PC-3 (cell line): Measurements from ENCODE around the gene PTHLH. TPM values are rescaled to one million over a fixed set of nuclear protein-coding genes. Genes with fewer than 3 reads are reported as not detected.
A peak's percentile ranks its signal among the peaks of the same experiment; 100 is the strongest.

ENCODE experiments used
- ATAC-seq: fragments of 200-7000 bp; cut with Tn5 transposase; 2 replicates; pipeline ENCODE4 v1.9.1; 2020; ENCODE audit warnings: mild to moderate bottlenecking, moderate library complexity
- BruUV-seq: library from RNA; stranded (reverse); fragments of 400-500 nt; replicated peaks from 2 replicates; lab custom pipeline; 2021; lab: Mats Ljungman, UMichigan
- CTCF ChIA-PET: fragments of 300-600 bp; sonication (Branson Sonifier 250); formaldehyde crosslinking; loops from one replicate; lab custom pipeline; 2022; ENCODE audit warnings: antibody characterized with exemption; lab: Charles Lee
- POLR2A ChIA-PET: fragments of 300-600 bp; sonication (Branson Sonifier 250); formaldehyde crosslinking; loops from one replicate; lab custom pipeline; 2022; ENCODE audit warnings: antibody characterized with exemption; ENCODE audit not compliant: unreplicated experiment; lab: Charles Lee
- DNase-seq: peaks from one replicate; pipeline ENCODE4 v3.0.0-alpha.2; 2015
- H2AFZ ChIP-seq: fragments of 300-600 bp; sonication (generic); 2 replicates; pipeline ENCODE4 v1.6.0; 2016; ENCODE audit warnings: antibody characterized with exemption, low read length
- H3F3A ChIP-seq: fragments of 300-600 bp; sonication (generic); one replicate; pipeline ENCODE4 v1.6.0; 2017; ENCODE audit warnings: antibody characterized with exemption, low read length, control low read depth, mild to moderate bottlenecking; ENCODE audit not compliant: unreplicated experiment
- H3K27ac ChIP-seq: fragments of 300-600 bp; sonication (generic); 2 replicates; pipeline ENCODE4 v1.5.1; 2016; ENCODE audit warnings: mild to moderate bottlenecking, low read length
- H3K27me3 ChIP-seq: fragments of 300-600 bp; sonication (generic); 2 replicates; pipeline ENCODE4 v1.6.1; 2016; ENCODE audit warnings: low read length, mixed read lengths
- H3K36me3 ChIP-seq: fragments of 300-600 bp; sonication (generic); 2 replicates; pipeline ENCODE4 v1.6.1; 2016; ENCODE audit warnings: low read depth, mixed run types, low read length, mixed read lengths
- H3K4me1 ChIP-seq: fragments of 300-600 bp; sonication (generic); 2 replicates; pipeline ENCODE4 v1.5.1; 2016; ENCODE audit warnings: low read length; ENCODE audit not compliant: insufficient read depth
- H3K4me2 ChIP-seq: fragments of 300-600 bp; sonication (generic); 2 replicates; pipeline ENCODE4 v1.6.0; 2016; ENCODE audit warnings: low read length
- H3K4me3 ChIP-seq: fragments of 300-600 bp; sonication (generic); 2 replicates; pipeline ENCODE4 v1.5.1; 2016; ENCODE audit warnings: mild to moderate bottlenecking, low read length, mixed read lengths
- H3K79me2 ChIP-seq: fragments of 300-600 bp; sonication (generic); 2 replicates; pipeline ENCODE4 v1.6.1; 2017; ENCODE audit warnings: low read length, mixed read lengths
- H3K9ac ChIP-seq: fragments of 300-600 bp; sonication (generic); 2 replicates; pipeline ENCODE4 v1.6.0; 2016; ENCODE audit warnings: mild to moderate bottlenecking, low read length
- H3K9me2 ChIP-seq: fragments of 300-600 bp; sonication (generic); replicated peaks from 2 replicates; pipeline ENCODE4 v1.6.1; 2016; ENCODE audit warnings: mixed run types, low read length, mixed read lengths
- H3K9me3 ChIP-seq: fragments of 300-600 bp; sonication (generic); 2 replicates; pipeline ENCODE4 v1.6.1; 2016; ENCODE audit warnings: low read length, mixed read lengths
- H4K20me1 ChIP-seq: fragments of 300-600 bp; sonication (generic); 2 replicates; pipeline ENCODE4 v1.6.1; 2016; ENCODE audit warnings: low read length, mixed read lengths
- EZH2 ChIP-seq: fragments of 300-600 bp; sonication (generic); IDR thresholded peaks from one replicate; pipeline ENCODE4 v1.6.1; 2017; ENCODE audit warnings: antibody characterized with exemption, mild to moderate bottlenecking, low read length; ENCODE audit not compliant: unreplicated experiment
- EZH2phosphoT487 ChIP-seq: fragments of 300-600 bp; sonication (generic); IDR thresholded peaks from 2 replicates; pipeline ENCODE4 v1.6.1; 2018; ENCODE audit warnings: mild to moderate bottlenecking, antibody characterized with exemption, low read length, borderline replicate concordance
- intact Hi-C: fragments of 100-400 bp; cut with micrococcal nuclease; formaldehyde crosslinking; loops from 2 replicates; pipeline ENCODE4 v1.9.0; 2023
- total RNA-seq: library from RNA; depleted of rRNA; stranded (reverse); fragments of >200 nt; gene quantifications from 2 replicates; pipeline ENCODE4 v1.2.3, GENCODE V29; 2014
- TF ChIP-seq, protein P1 (sequence below): fragments of 300-600 bp; sonication (generic); conservative IDR thresholded peaks from 2 replicates; pipeline ENCODE4 v1.5.1; 2017; ENCODE audit warnings: antibody characterized with exemption, low read depth, mild to moderate bottlenecking, low read length

The PTHLH gene
- total RNA-seq, 1 experiment from 2014 or later, result 383 TPM

DNA sequence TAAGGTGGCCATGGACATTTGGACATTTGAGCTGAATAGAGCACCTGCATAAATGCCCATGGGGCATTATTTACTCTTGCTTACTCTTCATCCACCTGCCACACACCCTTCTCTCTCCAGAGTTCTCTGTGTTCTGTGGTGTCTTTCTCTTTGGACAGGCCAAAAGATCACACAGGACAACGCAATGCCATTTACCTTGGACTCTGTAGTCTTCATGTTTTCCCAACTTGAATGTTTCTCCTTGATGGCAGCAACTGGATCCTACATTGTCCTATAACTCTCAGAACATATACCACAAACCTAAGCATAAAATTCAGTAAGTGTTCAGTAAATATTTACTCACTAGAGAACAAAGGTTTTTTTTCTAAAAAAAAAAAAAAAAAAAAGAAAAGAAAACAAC is 41.7 kb upstream of the PTHLH start:
- Histone ChIP-seq H3K27ac (no peak overlapping the region), H3K4me1 (peaks cover 4% of the 10 kb centered on the region), H3K79me2 (no peaks in the 10 kb centered on the region), H3K4me2 (no peak overlapping the region), H3K4me3 (no peak overlapping the region), H3K27me3 (no peaks in the 10 kb centered on the region), H3K9me3 (no peaks in the 10 kb centered on the region), H3F3A (no peaks in the 10 kb centered on the region), H2AFZ (no peak overlapping the region), H4K20me1 (no peaks in the 10 kb centered on the region), H3K9me2 (peaks cover 7% of the 10 kb centered on the region; the same call in 1 of the 2 replicates), H3K9ac (no peak overlapping the region), H3K36me3 (no peaks in the 10 kb centered on the region)
- intact Hi-C loops, result loop anchor here (2.0 kb wide), 1 partner anchor 15 kb away; no protein-coding TSS in a partner anchor
- no TSS peak for BruUV-seq
- TF ChIP-seq, protein P1, sequence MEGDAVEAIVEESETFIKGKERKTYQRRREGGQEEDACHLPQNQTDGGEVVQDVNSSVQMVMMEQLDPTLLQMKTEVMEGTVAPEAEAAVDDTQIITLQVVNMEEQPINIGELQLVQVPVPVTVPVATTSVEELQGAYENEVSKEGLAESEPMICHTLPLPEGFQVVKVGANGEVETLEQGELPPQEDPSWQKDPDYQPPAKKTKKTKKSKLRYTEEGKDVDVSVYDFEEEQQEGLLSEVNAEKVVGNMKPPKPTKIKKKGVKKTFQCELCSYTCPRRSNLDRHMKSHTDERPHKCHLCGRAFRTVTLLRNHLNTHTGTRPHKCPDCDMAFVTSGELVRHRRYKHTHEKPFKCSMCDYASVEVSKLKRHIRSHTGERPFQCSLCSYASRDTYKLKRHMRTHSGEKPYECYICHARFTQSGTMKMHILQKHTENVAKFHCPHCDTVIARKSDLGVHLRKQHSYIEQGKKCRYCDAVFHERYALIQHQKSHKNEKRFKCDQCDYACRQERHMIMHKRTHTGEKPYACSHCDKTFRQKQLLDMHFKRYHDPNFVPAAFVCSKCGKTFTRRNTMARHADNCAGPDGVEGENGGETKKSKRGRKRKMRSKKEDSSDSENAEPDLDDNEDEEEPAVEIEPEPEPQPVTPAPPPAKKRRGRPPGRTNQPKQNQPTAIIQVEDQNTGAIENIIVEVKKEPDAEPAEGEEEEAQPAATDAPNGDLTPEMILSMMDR, result no peak
- TF ChIP-seq EZH2phosphoT487 (no peak), EZH2 (no peak)
- DNase-seq (no peak), ATAC-seq (peak; percentile 48)
- POLR2A ChIA-PET, result no interaction called here
- CTCF ChIA-PET, result no interaction called here

DNA sequence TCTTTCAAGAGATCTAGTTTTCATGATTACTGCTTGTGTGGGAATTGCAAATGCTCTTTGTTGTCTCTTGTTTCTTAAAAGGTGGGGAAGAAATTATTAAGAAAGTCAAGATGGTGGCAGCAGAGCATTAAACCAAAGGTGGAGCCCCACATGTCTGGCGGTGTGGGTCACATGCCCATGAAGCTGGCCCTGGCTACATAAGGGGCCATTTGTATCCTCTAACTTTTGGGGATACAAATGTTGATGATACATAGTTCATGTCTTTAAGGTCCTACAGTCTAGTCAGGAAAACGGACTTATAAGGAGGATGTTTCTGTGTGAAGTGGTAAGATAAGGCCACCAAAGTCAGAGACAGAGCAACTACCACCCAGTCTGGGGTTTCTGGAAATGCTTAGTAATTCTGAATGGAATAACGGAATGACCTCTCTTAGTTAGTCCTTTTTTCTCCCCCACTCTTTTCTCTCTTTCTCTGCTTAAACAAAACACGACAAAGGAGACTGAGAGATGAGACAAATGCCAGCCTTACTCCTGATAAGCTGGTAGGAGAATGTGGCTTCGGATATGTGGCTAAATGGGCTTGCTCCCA is 39.9 kb upstream of the PTHLH start:
- ATAC-seq (no peak), DNase-seq (no peak)
- Histone ChIP-seq H3K9ac (no peak overlapping the region), H3K4me1 (peaks cover 4% of the 10 kb centered on the region), H2AFZ (no peak overlapping the region), H4K20me1 (no peaks in the 10 kb centered on the region), H3K4me2 (no peak overlapping the region), H3K79me2 (no peaks in the 10 kb centered on the region), H3K4me3 (no peak overlapping the region), H3K9me2 (peaks cover 7% of the 10 kb centered on the region; the same call in 1 of the 2 replicates), H3K27ac (no peak overlapping the region), H3K27me3 (no peaks in the 10 kb centered on the region), H3F3A (no peaks in the 10 kb centered on the region), H3K9me3 (no peaks in the 10 kb centered on the region), H3K36me3 (no peaks in the 10 kb centered on the region)
- POLR2A ChIA-PET, result no interaction called here
- CTCF ChIA-PET, result interaction anchor here (0.6 kb wide), 1 partner anchor 660 kb away, joined by 3 read pairs; no protein-coding TSS in a partner anchor
- BruUV-seq, result no TSS peak
- TF ChIP-seq EZH2phosphoT487, result no peak
- TF ChIP-seq EZH2, result no peak
- TF ChIP-seq, protein P1, result no peak
- intact Hi-C loops, result no loop called here

DNA sequence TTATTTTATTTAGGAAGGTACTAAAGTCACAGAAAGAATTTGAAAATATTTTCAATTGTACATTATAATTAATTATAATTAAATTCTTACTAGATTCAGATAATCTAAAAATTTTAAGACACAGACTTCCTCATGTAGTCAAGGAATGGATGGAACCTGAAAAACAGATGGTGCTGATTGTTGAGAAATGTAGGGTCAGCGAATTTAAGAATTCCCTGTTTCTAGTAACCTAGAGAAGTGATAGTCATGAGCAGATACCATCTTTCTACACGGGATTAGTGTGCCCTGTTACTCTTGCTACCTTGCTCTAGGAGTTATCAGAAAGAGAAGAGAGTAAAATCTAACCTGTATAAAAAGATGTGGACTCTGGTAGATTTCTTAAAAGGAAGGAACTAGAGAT is 37.5 kb upstream of the PTHLH start:
- TF ChIP-seq EZH2 (no peak), EZH2phosphoT487 (no peak)
- TF ChIP-seq, protein P1, result no peak
- POLR2A ChIA-PET, result no interaction called here

More for the DNA sequence above, 37.5 kb upstream of the PTHLH start:
- no peaks in the 10 kb centered on the region for H3K79me2 ChIP-seq
- no peak overlapping the region for H3K4me3 ChIP-seq
- no peaks in the 10 kb centered on the region for H3K27me3 ChIP-seq
- no TSS peak for BruUV-seq
- ATAC-seq (no peak), DNase-seq (no peak)
- H3F3A ChIP-seq, result no peaks in the 10 kb centered on the region
- H3K9me2 ChIP-seq, result 0 out of 2 replicates have a peak, but pooled peaks cover 3% of the 10 kb centered on the region
- H3K36me3 ChIP-seq, result no peaks in the 10 kb centered on the region
- no peak overlapping the region for H3K9ac ChIP-seq
- H4K20me1 ChIP-seq, result no peaks in the 10 kb centered on the region
- no peaks in the 10 kb centered on the region for H3K9me3 ChIP-seq
- intact Hi-C loops, result no loop called here
- peaks cover 4% of the 10 kb centered on the region for H3K4me1 ChIP-seq
- no peak overlapping the region for H3K27ac ChIP-seq
- H2AFZ ChIP-seq, result 0 out of 2 replicates have a peak overlapping the region, but pooled peaks have one; percentile 16
- H3K4me2 ChIP-seq, result no peak overlapping the region
- CTCF ChIA-PET, result no interaction called here
